Activated CD8-positive, alpha-beta memory T cell treated with anti-CD3 and anti-CD28 coated beads for 36 hours (primary cell): ENCODE measurements around the gene RPS6KA1. TPM values are rescaled to one million over a fixed set of nuclear protein-coding genes. Genes with fewer than 3 reads are reported as not detected.

Experiments used
- CTCF ChIA-PET: fragments of 350-600 bp; sonication (Branson Sonifier 250); formaldehyde crosslinking; loops from one replicate; lab custom pipeline; 2021; ENCODE audit warnings: antibody characterized with exemption; lab: Charles Lee
- POLR2A ChIA-PET: fragments of 350-600 bp; sonication (Branson Sonifier 250); formaldehyde crosslinking; loops from one replicate; lab custom pipeline; 2021; ENCODE audit warnings: antibody characterized with exemption; lab: Charles Lee
- total RNA-seq, 2 experiments: library from RNA; stranded (reverse); gene quantifications; one replicate each; pipeline ENCODE4 v1.2.3, GENCODE V29; 2021

RPS6KA1 gene
- total RNA-seq, 2 experiments from 2014 or later = 220 to 222 TPM

GRCh38 chr1:26607186-26607585, 77.6 kb downstream of the RPS6KA1 start:
- ChIA-PET CTCF (interaction anchor here (1.4 kb wide), 1 partner anchor 107 kb away, joined by 4 read pairs; no protein-coding TSS in a partner anchor), POLR2A (no interaction called here)

GRCh38 chr1:26608895-26609294, 79.3 kb downstream of the RPS6KA1 start:
- CTCF ChIA-PET = interaction anchor here (0.6 to 0.8 kb wide), 3 partner anchors 8 to 180 kb away, joined by 3 read pairs; no protein-coding TSS in a partner anchor
- POLR2A ChIA-PET = no interaction called here

DNA sequence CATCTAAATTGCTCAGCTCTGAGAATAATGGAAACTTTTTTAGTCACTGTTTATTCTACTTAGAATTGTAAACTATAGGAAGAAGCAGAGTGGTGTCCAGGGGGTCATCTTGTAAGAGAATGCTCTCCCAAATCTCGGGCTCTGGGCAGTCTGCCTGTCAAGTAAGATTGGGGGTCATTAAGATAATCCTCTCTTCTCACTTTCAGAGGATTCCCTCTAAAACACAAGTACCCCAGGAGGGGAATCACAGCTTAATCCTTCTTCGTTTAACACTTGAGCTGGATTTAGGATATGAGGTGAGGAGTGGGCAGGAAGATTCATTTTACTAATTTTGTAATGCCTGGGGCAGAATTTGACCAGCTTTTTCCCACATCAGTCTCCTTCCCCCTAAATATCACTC, 81.2 kb downstream of the RPS6KA1 start:
- ChIA-PET CTCF (interaction anchor here (1.1 to 1.2 kb wide), 2 partner anchors 28 to 261 kb away, joined by 3 to 4 read pairs; no protein-coding TSS in a partner anchor), POLR2A (no interaction called here)

DNA sequence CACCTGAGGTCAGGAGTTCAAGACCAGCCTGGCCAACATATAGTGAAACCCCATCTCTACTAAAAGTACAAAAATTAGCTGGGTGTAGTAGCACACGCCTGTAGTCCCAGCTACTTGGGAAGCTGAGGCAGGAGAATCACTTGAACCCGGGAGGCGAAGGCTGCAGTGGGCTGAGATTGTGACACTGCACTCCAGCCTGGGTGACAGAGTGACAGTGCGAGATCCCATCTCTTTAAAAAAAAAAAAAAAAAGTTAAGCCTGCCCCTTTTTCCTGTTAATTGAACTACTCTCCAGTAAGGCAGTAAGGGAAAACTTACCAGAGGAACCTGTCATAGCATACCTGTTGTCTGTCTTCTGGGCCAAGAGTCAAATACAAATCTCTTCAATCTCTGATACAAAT, 83.1 kb downstream of the RPS6KA1 start:
- CTCF ChIA-PET = interaction anchor here (0.5 to 1.2 kb wide), 2 partner anchors 89 to 177 kb away, joined by 3 to 4 read pairs; no protein-coding TSS in a partner anchor
- POLR2A ChIA-PET = interaction anchor here (1.0 kb wide), 1 partner anchor 138 kb away, joined by 10 read pairs; no protein-coding TSS in a partner anchor

DNA sequence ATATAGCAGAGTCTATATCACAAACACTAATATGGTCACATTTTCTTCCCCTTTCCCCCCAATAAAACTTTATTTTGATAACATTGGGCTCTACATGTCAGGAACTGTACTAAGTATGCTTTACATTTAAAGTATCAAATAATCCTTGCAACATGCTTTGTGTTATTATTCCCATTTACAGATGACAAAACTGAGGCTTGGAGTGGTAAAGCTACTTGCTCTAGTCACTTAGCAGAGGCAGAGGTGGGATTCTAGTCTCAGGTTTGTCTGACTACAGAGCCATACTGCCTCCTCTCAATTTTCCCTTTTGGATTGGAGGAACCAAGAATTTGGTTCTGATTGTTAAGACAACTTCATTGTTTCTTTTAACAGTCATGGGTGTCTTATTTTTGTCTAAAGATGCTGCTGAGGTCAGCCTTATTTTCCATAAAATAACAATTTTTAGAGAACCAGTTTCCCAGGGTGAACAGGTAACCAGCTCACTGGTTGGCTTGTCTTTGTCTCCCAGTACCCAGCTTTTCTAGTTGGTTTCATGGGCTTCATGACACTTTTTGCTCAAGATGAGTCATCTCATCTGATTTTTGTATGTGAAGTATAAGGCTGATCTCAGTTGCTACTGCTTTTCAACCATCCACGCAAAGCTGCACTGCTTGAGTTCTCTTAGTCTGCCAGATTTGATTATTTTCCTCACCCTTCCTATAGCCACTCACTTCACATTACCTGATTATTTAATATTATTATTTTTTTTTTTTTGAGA, 85.3 kb downstream of the RPS6KA1 start:
- CTCF ChIA-PET = no interaction called here
- POLR2A ChIA-PET = no interaction called here

DNA sequence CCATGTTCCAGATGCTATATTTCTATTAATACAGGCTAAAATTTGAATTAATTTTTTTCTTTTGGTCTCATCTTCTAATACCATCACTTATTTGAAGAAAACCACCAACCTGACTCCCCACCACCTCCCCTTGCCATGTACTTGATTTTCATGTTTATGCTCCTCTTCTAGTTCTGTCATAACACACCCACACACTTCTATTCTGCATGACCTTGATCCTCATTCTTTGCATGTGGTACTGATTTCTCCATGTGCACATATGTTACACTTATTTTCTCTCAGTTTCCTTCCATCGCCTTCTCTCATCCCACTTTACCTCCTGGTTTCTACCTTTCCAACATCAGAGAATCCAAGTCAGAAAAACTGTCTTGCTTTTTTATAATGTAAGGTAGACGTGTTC, 87.3 kb downstream of the RPS6KA1 start:
- POLR2A ChIA-PET = no interaction called here
- CTCF ChIA-PET = interaction anchor here (1.6 kb wide), 1 partner anchor 172 kb away, joined by 3 read pairs; no protein-coding TSS in a partner anchor

- ChIA-PET POLR2A (no interaction called here), CTCF (no interaction called here)
Observed at GRCh38 chr1:26618561-26618960, 89.0 kb downstream of the RPS6KA1 start.

Other genes with a start within 250 kb of the RPS6KA1 start
- 100 to 1,000 TPM; 399 to 416 TPM for gene SH3BGRL3, start 249.7 kb upstream of the RPS6KA1 start, total RNA-seq
- 10 to 100 TPM; 27.6 to 27.8 TPM for gene UBXN11, start 223.1 kb upstream of the RPS6KA1 start, total RNA-seq
- 100 to 1,000 TPM; 252 to 254 TPM for gene CD52, start 211.8 kb upstream of the RPS6KA1 start, total RNA-seq
- 1 to 10 TPM; 2.8 to 2.9 TPM for gene CRYBG2, start 175.6 kb upstream of the RPS6KA1 start, total RNA-seq
- 1 to 10 TPM in 1 of 2 experiments, under 1 TPM in 1; 0.94 to 1.6 TPM for gene ZNF683, start 157.0 kb upstream of the RPS6KA1 start, total RNA-seq
- not detected for gene LIN28A, start 118.9 kb upstream of the RPS6KA1 start, total RNA-seq
- gene DHDDS, start 97.4 kb upstream of the RPS6KA1 start, total RNA-seq = 10 to 100 TPM; 51.3 to 52.2 TPM
- 100 to 1,000 TPM; 819 to 830 TPM for gene HMGN2, start 57.3 kb upstream of the RPS6KA1 start, total RNA-seq
- gene ARID1A, start 166.3 kb downstream of the RPS6KA1 start, total RNA-seq = 10 to 100 TPM; 85.7 to 87.5 TPM